Measurements from ENCODE around the gene BICD2.

- no peak for TF ChIP-seq CTCF (IDR thresholded peaks at IDR 0.05; ENCODE audit: low read depth, low read length, poor library complexity, severe bottlenecking)
- TF ChIP-seq EZH2phosphoT487 (IDR thresholded peaks at IDR 0.05; ENCODE audit: borderline replicate concordance, low read length): no peak
Observed at GRCh38 chr9:92704528-92704927, 60.1 kb downstream of the BICD2 start.
